SK-N-MC (cell line): Measurements from ENCODE around the gene NKIRAS2.

Source experiments
- DNase-seq: peaks from one replicate; pipeline ENCODE4 v3.0.0-alpha.2; 2011; ENCODE audit warnings: low read depth, low spot score
- H3K27ac ChIP-seq: fragments of 200-600 bp; sonication (generic); 2 replicates; pipeline ENCODE4 v1.5.1; 2016; ENCODE audit warnings: mixed run types
- H3K36me3 ChIP-seq: fragments of 200-600 bp; sonication (generic); 2 replicates; pipeline ENCODE4 v1.6.1; 2017; ENCODE audit warnings: antibody characterized with exemption, low read length, mixed read lengths; ENCODE audit not compliant: insufficient read depth
- H3K4me3 ChIP-seq: fragments of 200-600 bp; sonication (generic); 2 replicates; pipeline ENCODE4 v1.5.1; 2016
- H3K9ac ChIP-seq: fragments of 200-600 bp; sonication (generic); 2 replicates; pipeline ENCODE4 v1.8.0; 2017; ENCODE audit warnings: mixed run types, mixed read lengths; ENCODE audit not compliant: insufficient read length
- H3K9me3 ChIP-seq: fragments of 200-600 bp; sonication (generic); 2 replicates; pipeline ENCODE4 v1.6.1; 2017; ENCODE audit warnings: low read depth, mild to moderate bottlenecking, antibody characterized with exemption, low read length, moderate library complexity, mixed read lengths
- EZH2 ChIP-seq: fragments of 200-600 bp; sonication (generic); IDR thresholded peaks from one replicate; pipeline ENCODE4 v1.6.1; 2017; ENCODE audit warnings: antibody characterized with exemption
- FOXP2 ChIP-seq: optimal IDR thresholded peaks from 2 replicates; pipeline ENCODE3; 2011; ENCODE audit warnings: mild to moderate bottlenecking, moderate library complexity; ENCODE audit not compliant: insufficient read depth; ENCODE audit errors: extremely low read length, control extremely low read depth
- POLR2AphosphoS5 ChIP-seq: IDR thresholded peaks from 2 replicates; pipeline ENCODE4 v1.6.1; 2012; ENCODE audit warnings: mild to moderate bottlenecking, low read depth, low read length, borderline replicate concordance

NKIRAS2 gene

DNA sequence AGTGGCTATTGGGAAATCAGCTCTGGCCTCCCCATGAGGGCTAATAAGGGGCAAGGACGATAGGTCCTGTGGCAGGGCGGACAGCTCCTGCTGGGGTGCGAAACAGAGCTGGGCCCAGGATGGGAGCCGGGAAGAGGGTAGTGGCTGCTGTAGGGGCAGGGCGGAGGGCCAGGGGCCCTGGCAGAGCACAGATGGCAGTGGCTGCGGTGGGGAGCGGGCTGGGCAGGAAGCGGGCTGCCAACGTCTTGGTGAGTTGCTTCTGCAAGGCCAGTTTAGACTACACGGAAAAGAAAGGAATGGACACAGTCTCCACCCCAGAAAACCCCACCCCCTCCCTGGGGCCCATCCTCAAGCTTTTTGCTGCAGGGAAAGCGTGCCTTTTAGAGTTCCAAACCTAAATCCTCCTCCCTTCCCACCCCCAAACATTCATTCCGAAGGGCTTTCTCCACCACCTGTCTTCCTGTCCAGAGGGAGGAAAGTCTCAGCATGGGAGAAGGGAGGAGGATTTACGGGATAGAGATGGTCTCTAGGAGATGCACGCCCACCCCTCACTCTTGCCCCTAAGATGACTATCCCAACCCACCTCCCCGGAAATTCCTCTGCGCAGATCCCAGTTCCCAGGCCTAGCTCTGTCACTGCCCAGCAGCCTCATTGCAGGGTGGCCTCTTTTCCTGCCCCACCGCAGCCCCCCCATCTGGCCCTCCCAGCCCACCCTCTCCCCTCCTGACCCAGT is 7.1 kb downstream of the NKIRAS2 start:
- no peaks in the 10 kb centered on the region for H3K9me3 ChIP-seq
- no peak overlapping the region for H3K4me3 ChIP-seq
- H3K9ac ChIP-seq: no peak overlapping the region
- DNase-seq: no peak
- no peak overlapping the region for H3K27ac ChIP-seq
- TF ChIP-seq EZH2 (no peak), FOXP2 (no peak), POLR2AphosphoS5 (no peak)
- peaks cover 21% of the 10 kb centered on the region; the same call in 1 of the 2 replicates for H3K36me3 ChIP-seq

DNA sequence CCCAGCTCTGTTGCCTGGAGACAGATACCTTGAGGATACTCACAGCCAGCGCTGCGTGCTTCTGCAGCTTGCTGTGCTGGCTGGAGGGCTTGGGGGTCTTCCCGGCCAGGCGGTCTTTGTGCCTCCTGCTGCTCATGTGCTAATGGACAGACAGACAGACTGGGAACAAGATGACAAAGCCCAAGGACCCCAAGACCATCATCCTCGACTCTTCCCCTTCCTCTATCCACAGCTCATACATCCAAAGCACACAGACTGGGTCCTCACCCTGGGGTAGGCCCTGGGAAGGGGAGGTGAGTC is 7.7 kb downstream of the NKIRAS2 start:
- Histone ChIP-seq H3K36me3 (peaks cover 16% of the 10 kb centered on the region; the same call in 1 of the 2 replicates), H3K27ac (no peak overlapping the region), H3K9ac (no peak overlapping the region), H3K9me3 (no peaks in the 10 kb centered on the region), H3K4me3 (no peak overlapping the region)
- TF ChIP-seq EZH2 (no peak), FOXP2 (no peak), POLR2AphosphoS5 (no peak)
- no peak for DNase-seq

DNA sequence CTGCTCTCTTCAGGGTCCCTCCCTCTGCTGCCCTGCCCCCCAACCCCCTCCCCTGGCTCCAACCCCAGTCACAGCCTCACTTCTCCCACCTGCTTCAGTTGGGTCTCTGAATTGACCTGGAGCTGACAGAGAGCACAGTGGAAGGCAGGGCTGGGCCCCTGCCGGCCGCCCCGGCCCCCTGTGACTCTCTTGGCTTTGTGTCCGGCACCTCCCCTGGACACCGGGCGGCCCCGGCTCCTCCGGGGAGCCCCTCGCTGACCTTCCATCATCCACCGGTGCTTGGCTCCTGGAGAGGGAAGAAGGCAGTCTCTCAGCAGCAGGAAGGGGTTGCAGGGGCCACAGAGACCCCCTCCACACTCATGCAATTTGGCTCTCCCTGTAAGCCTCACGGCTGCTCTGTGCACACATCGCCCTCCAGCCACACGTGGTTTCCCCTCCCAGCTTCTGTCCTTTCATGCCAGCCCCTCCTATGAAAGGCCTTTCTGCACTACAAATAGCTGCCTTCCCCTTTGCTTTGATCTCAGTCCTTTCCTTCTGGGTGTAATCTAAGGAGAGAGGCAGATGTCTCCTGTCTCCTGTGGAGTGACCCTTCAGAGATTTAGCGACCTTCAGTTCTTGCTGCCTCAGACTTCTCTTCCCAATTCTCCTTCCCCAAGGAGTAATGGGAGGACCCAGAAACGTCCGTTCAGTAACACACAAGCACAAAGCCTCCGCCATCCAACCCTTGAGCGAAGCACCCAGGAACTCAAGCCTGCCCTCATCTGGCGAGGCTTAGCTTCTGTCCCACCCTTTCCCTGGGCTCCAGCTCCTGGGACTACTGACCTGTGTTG is 8.3 kb downstream of the NKIRAS2 start:
- no peak overlapping the region for H3K4me3 ChIP-seq
- H3K27ac ChIP-seq: no peak overlapping the region
- no peaks in the 10 kb centered on the region for H3K9me3 ChIP-seq
- no peak for DNase-seq
- TF ChIP-seq POLR2AphosphoS5 (no peak), EZH2 (no peak), FOXP2 (no peak)
- peaks cover 13% of the 10 kb centered on the region; the same call in 1 of the 2 replicates for H3K36me3 ChIP-seq
- H3K9ac ChIP-seq: no peak overlapping the region

DNA sequence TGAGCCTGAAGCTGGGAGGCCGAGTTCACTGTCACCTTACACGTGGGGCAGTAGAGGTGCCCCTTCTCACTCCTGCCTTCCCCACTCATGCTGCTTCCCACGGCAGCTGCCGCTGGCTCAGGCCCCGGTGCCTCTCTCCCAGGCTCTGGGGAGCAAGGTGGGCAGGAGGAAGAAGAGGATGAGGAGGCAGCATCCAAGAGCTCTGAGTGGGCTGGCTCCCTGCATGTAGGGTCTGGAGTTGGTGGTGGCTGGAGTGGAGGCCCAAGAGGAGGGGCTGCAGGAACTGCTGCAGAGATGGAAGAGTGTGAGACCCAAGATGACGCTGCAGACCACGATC is 8.9 kb downstream of the NKIRAS2 start:
- Histone ChIP-seq H3K9ac (no peak overlapping the region), H3K9me3 (no peaks in the 10 kb centered on the region), H3K27ac (no peak overlapping the region), H3K36me3 (peaks cover 10% of the 10 kb centered on the region; the same call in 1 of the 2 replicates), H3K4me3 (no peak overlapping the region)
- DNase-seq: no peak
- no peak for TF ChIP-seq FOXP2

DNA sequence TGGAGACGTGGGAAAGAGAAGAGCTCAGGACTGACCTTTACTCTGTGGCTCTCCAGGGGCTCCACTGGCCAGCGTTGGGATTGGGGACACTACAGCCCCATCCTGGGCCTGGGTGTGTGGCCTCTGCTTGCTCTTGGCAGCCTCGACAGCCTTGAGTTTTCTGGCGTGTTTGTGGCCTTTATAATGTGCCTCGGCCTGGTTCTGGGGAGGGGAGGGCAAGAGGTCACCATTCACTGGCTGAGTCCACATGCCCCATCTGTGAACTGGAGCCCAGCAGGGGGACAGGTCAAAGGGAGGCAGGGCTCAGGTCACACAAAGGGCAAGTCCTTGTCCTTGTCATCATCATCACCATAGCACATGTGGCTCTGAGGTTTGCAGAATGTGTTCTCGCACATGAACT is 11.7 kb downstream of the NKIRAS2 start:
- Histone ChIP-seq H3K9me3 (no peaks in the 10 kb centered on the region), H3K4me3 (no peak overlapping the region), H3K36me3 (no peaks in the 10 kb centered on the region), H3K9ac (no peak overlapping the region), H3K27ac (no peak overlapping the region)
- DNase-seq: no peak
- TF ChIP-seq FOXP2: no peak
- no peak for TF ChIP-seq EZH2
- TF ChIP-seq POLR2AphosphoS5: no peak

DNA sequence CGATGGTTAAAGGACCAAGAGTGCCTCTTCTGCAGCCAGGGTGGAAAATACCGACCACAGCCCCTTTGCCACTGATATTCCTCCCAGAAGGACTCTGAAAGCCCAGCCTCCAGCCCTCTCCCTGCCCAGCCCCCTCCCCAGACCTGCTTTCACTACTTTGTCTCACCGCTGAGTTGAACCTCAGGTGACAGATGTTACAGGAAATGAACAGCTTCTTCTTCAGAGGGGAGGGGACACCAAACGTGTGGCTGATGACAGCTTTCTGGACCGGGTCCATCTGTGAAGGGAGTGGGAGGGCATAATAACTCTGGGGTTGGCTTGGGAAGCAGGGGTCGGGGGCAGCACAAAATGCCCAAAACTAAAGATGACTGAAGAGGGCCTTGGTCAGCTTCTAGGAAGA is 14.2 kb downstream of the NKIRAS2 start:
- no peak for TF ChIP-seq FOXP2
- no peak for TF ChIP-seq EZH2
- no peak for TF ChIP-seq POLR2AphosphoS5
- H3K9me3 ChIP-seq: no peaks in the 10 kb centered on the region
- H3K9ac ChIP-seq: no peak overlapping the region
- no peaks in the 10 kb centered on the region for H3K36me3 ChIP-seq
- no peak overlapping the region for H3K27ac ChIP-seq
- H3K4me3 ChIP-seq: no peak overlapping the region
- DNase-seq: no peak

DNA sequence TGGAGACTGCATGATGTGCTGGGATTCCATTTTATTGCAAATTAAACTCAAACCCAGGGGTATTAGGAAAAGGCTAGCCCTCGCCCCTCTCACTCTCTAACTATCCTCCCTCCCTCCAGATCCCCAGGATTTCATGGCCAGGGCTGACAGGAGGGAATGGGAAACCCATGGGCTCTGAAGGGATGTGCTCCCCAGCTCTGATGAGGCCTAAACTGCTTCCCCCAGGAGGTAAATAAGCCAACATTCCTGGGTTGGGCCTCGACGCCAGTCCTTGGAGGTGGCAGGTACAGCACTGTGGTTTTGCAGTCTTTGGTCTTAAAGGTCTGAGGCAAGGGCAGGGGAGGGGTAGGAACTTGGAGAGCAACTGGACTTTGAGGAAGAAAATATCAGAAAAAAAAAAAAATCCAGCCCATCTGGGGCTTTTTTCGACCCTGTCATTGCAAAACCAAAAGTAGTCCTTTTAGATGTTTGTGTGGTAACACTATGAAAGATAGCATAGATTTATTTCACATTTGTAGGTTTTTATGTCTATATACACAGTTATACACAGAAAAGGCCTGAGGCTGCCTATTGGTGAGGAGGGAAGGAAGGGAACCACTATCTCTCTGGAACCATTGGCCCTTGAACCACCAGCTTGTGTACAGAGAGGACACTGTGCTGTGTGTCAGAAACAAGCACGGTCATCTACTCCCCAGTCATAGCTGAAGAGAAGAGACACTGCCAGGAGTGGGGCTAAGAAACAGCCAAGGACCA is 18.5 kb downstream of the NKIRAS2 start:
- H3K4me3 ChIP-seq: no peak overlapping the region
- TF ChIP-seq POLR2AphosphoS5 (no peak), EZH2 (no peak), FOXP2 (no peak)
- DNase-seq: no peak
- no peak overlapping the region for H3K27ac ChIP-seq
- H3K36me3 ChIP-seq: no peaks in the 10 kb centered on the region
- H3K9me3 ChIP-seq: no peaks in the 10 kb centered on the region
- no peak overlapping the region for H3K9ac ChIP-seq

DNA sequence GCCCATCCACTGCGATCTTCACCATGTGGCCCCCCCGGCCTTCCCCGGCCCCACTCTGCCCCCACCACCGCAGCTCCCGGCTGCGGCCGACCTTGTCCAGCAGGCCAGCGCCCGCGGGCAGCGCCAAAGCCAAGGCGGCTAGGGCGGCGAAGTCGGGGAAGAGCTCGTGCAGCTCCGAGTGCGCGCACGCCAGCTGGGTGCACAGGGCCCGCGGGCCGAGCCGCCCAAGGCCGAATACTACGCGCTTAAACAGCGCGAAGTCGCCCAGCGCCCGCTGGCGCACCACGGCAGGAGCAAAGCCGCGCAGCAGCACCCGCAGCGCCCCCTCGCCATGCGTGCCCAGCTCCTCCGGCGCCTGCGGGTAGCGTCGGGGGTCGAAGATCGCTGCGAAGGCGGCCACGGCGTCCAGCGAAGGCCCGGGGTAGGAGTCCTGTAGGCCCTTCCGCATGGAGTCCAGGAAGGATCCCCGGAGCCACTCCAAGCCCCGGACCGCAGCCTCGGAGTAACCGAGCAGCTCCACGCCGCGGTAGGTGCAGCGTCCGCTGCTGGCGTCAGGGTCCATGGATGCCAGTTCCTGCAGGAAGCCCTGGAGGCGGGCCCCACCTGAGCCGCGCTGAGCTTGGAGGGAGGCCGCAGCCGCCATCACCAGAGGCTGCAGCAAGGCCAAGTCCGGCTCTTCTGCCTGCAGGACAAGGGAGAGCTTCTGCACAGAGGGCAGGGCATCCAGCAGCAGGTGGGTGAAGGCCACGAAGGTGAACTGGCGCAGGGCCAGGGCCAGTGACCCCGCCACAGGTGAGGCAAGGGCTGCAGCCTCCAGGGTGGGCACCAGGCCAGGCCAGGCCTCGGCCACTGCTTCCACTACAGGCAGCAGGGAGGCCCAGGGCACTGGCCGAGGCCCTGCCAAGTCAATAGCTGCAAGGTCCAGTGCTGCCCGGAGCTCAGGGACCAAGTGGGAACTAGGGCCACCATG is 20.2 kb downstream of the NKIRAS2 start:
- no peak for DNase-seq
- no peak overlapping the region for H3K27ac ChIP-seq
- no peak overlapping the region for H3K4me3 ChIP-seq
- H3K36me3 ChIP-seq: no peaks in the 10 kb centered on the region
- H3K9me3 ChIP-seq: no peaks in the 10 kb centered on the region
- no peak for TF ChIP-seq EZH2
- no peak for TF ChIP-seq POLR2AphosphoS5
- no peak for TF ChIP-seq FOXP2
- H3K9ac ChIP-seq: no peak overlapping the region
